Hepatocyte (in vitro differentiated cells): ENCODE data around the gene MAIP1. TPM values are rescaled to one million over a fixed set of nuclear protein-coding genes. Genes with fewer than 3 reads are reported as not detected.

Experiments
- DNase-seq: peaks from one replicate; pipeline ENCODE4 v3.0.0-alpha.2; 2016; ENCODE audit warnings: low spot score
- H2AFZ ChIP-seq: fragments of 200-600 bp; sonication (generic); 2 replicates; pipeline ENCODE4 v1.6.0; 2016; ENCODE audit warnings: antibody characterized with exemption, mild to moderate bottlenecking
- H3K27ac ChIP-seq: fragments of 200-600 bp; sonication (generic); 2 replicates; pipeline ENCODE4 v1.5.1; 2016; ENCODE audit warnings: mild to moderate bottlenecking
- H3K27me3 ChIP-seq: fragments of 200-600 bp; sonication (generic); 2 replicates; pipeline ENCODE4 v1.6.1; 2016
- H3K36me3 ChIP-seq: fragments of 200-600 bp; sonication (generic); replicated peaks from 2 replicates; pipeline ENCODE4 v1.5.1; 2016; ENCODE audit warnings: low read depth; ENCODE audit not compliant: insufficient read depth
- H3K4me1 ChIP-seq: fragments of 200-600 bp; sonication (generic); 2 replicates; pipeline ENCODE4 v1.5.1; 2016; ENCODE audit warnings: mild to moderate bottlenecking, moderate library complexity; ENCODE audit not compliant: insufficient read depth
- H3K4me2 ChIP-seq: fragments of 200-600 bp; sonication (generic); 2 replicates; pipeline ENCODE4 v1.6.0; 2016
- H3K4me3 ChIP-seq: fragments of 200-600 bp; sonication (generic); 2 replicates; pipeline ENCODE4 v1.5.1; 2016; ENCODE audit warnings: mild to moderate bottlenecking
- H3K79me2 ChIP-seq: fragments of 200-600 bp; sonication (generic); 2 replicates; pipeline ENCODE4 v1.6.0; 2017; ENCODE audit warnings: mild to moderate bottlenecking
- H3K9me2 ChIP-seq: fragments of 200-600 bp; sonication (generic); replicated peaks from 2 replicates; pipeline ENCODE4 v1.6.0; 2017; ENCODE audit warnings: mild to moderate bottlenecking; ENCODE audit not compliant: insufficient read depth
- H3K9me3 ChIP-seq: fragments of 200-600 bp; sonication (generic); 2 replicates; pipeline ENCODE4 v1.5.1; 2016; ENCODE audit warnings: low read depth, mild to moderate bottlenecking
- H4K20me1 ChIP-seq: fragments of 200-600 bp; sonication (generic); 2 replicates; pipeline ENCODE4 v1.6.0; 2016; ENCODE audit warnings: mild to moderate bottlenecking; ENCODE audit not compliant: insufficient read depth, poor library complexity, severe bottlenecking
- CTCF ChIP-seq: fragments of 200-600 bp; sonication (generic); IDR thresholded peaks from 2 replicates; pipeline ENCODE4 v1.5.1; 2016; ENCODE audit warnings: antibody characterized with exemption, mild to moderate bottlenecking; ENCODE audit not compliant: poor library complexity
- EZH2 ChIP-seq: fragments of 200-600 bp; sonication (generic); IDR thresholded peaks from 2 replicates; pipeline ENCODE4 v1.6.1; 2016; ENCODE audit warnings: antibody characterized with exemption, mild to moderate bottlenecking, borderline replicate concordance
- EZH2phosphoT487 ChIP-seq: fragments of 200-600 bp; sonication (generic); IDR thresholded peaks from one replicate; pipeline ENCODE4 v1.6.1; 2018; ENCODE audit warnings: antibody characterized with exemption, mild to moderate bottlenecking, low read depth, moderate library complexity; ENCODE audit not compliant: unreplicated experiment, severe bottlenecking
- whole genome bisulfite sequencing: methylation state at CpG from one replicate; pipeline ENCODE4 v1.1.6; 2016; ENCODE audit warnings: low lambda C conversion rate; ENCODE audit errors: missing lambda C conversion rate; 5-methylcytosine and 5-hydroxymethylcytosine counted together
- polyA plus RNA-seq: library from polyadenylated mRNA; unstranded; fragments of >200 nt; fragmentation: Nextera tagmentation; extraction: Ambion mirVana; gene quantifications from 2 replicates; pipeline ENCODE4 v1.2.1, GENCODE V29; 2016
- total RNA-seq: library from RNA; depleted of rRNA; stranded (reverse); fragments of >200 nt; gene quantifications from 2 replicates; pipeline ENCODE4 v1.2.3, GENCODE V29; 2014

The MAIP1 gene
- total and polyA plus RNA-seq, 2 experiments from 2014 or later: 21.7 to 35.7 TPM

DNA sequence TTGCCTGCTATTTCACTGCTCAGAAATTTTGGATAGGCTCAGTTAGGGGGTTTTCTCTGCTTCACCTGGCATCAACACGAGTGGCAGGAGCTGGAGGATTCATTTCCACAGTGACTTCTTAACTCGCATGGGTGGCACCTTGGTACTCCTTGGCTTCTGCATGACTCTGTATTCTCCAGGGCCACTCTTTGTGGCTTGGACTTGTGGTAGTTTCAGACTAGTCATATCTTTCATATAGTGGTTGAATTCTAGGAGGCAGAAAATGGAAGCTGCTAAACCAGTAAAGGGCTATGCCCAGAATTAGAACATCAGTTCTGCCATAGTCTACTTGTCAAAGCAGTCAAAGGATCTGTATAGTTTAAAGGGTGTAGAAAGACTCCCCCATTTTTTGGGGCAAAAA is 6.8 kb downstream of the MAIP1 start:
- H3K4me3 ChIP-seq: no peak overlapping the region
- H3K27me3 ChIP-seq: no peaks in the 10 kb centered on the region
- peaks cover 7% of the 10 kb centered on the region for H3K4me1 ChIP-seq
- H3K36me3 ChIP-seq: no peaks in the 10 kb centered on the region
- DNase-seq: no peak
- no peak overlapping the region for H2AFZ ChIP-seq
- H3K9me3 ChIP-seq: no peaks in the 10 kb centered on the region
- peaks cover 15% of the 10 kb centered on the region for H3K79me2 ChIP-seq
- H3K27ac ChIP-seq: no peak overlapping the region
- 98% methylated on average over 2 of the region's 2 CpGs for WGBS
- H4K20me1 ChIP-seq: no peaks in the 10 kb centered on the region
- TF ChIP-seq EZH2phosphoT487 (no peak), CTCF (no peak), EZH2 (no peak)
- H3K9me2 ChIP-seq: no peaks in the 10 kb centered on the region
- H3K4me2 ChIP-seq: no peak overlapping the region

DNA sequence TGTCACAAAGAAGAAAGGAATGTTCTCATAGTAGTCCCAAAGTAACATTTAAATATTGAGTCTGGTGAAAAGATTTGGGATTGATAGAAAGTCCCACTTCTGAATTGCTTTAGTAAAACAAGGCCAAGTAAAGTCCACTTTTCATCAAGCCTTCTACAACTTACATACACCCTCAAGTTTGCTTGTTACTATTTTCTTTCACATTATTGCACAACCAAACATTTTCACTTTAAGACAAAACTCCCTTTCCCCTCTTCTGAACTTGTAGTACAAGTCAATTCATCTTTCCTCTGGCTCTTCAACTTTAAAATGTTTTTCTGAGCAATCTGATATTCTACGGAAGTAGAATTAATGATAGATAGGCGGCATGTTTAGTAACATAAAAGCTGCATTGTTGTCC is 11.0 kb downstream of the MAIP1 start:
- TF ChIP-seq CTCF (no peak), EZH2phosphoT487 (no peak), EZH2 (no peak)
- 95% methylated on average over 2 of the region's 2 CpGs for WGBS
- H4K20me1 ChIP-seq: no peaks in the 10 kb centered on the region
- no peaks in the 10 kb centered on the region for H3K36me3 ChIP-seq
- H3K27me3 ChIP-seq: no peaks in the 10 kb centered on the region
- no peak overlapping the region for H2AFZ ChIP-seq
- no peaks in the 10 kb centered on the region for H3K9me2 ChIP-seq
- no peaks in the 10 kb centered on the region for H3K4me1 ChIP-seq
- no peak for DNase-seq
- H3K27ac ChIP-seq: no peak overlapping the region
- no peaks in the 10 kb centered on the region for H3K9me3 ChIP-seq
- no peak overlapping the region for H3K4me2 ChIP-seq
- no peak overlapping the region for H3K4me3 ChIP-seq
- no peaks in the 10 kb centered on the region for H3K79me2 ChIP-seq

DNA sequence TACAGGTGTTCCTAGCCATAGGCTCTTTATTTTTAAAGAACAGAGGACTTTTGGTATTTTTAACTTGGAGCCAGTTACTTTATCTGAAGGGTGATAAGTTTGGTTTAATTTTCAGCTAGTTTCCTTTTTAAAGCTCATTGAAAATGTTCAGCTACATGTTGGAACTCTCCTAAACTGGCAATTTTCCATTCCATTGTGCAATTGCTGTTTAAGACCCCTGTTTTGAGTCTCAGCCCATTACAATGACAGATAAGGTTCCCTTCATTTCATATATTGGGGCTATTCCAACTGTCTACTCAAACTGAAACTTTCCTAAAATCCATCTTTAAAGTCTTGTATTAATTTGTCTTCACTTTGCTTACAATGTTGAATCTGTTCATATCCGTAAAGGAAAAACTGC is 11.6 kb downstream of the MAIP1 start:
- 95% methylated on average over 1 of the region's 1 CpG for WGBS
- H3K36me3 ChIP-seq: no peaks in the 10 kb centered on the region
- no peak overlapping the region for H2AFZ ChIP-seq
- no peak overlapping the region for H3K4me3 ChIP-seq
- H4K20me1 ChIP-seq: no peaks in the 10 kb centered on the region
- no peaks in the 10 kb centered on the region for H3K9me2 ChIP-seq
- H3K27me3 ChIP-seq: no peaks in the 10 kb centered on the region
- no peak overlapping the region for H3K27ac ChIP-seq
- H3K4me1 ChIP-seq: peaks cover 2% of the 10 kb centered on the region
- no peak for DNase-seq
- no peaks in the 10 kb centered on the region for H3K9me3 ChIP-seq
- no peak for TF ChIP-seq EZH2phosphoT487
- TF ChIP-seq EZH2: no peak
- no peaks in the 10 kb centered on the region for H3K79me2 ChIP-seq
- H3K4me2 ChIP-seq: no peak overlapping the region

GRCh38 chr2:199968126-199968525 is 12.7 kb downstream of the MAIP1 start:
- WGBS: 97% methylated on average over 1 of the region's 1 CpG

More at GRCh38 chr2:199968126-199968525, 12.7 kb downstream of the MAIP1 start:
- Histone ChIP-seq H3K79me2 (no peaks in the 10 kb centered on the region), H3K27me3 (no peaks in the 10 kb centered on the region), H3K4me3 (no peak overlapping the region), H2AFZ (no peak overlapping the region), H3K9me3 (no peaks in the 10 kb centered on the region), H3K36me3 (no peaks in the 10 kb centered on the region), H3K4me2 (no peak overlapping the region), H3K4me1 (peaks cover 3% of the 10 kb centered on the region), H3K27ac (no peak overlapping the region), H4K20me1 (no peaks in the 10 kb centered on the region), H3K9me2 (no peaks in the 10 kb centered on the region)
- no peak for DNase-seq
- TF ChIP-seq EZH2 (no peak), CTCF (no peak), EZH2phosphoT487 (no peak)
